ENCODE results near the gene LCAT.

The LCAT gene, protein sequence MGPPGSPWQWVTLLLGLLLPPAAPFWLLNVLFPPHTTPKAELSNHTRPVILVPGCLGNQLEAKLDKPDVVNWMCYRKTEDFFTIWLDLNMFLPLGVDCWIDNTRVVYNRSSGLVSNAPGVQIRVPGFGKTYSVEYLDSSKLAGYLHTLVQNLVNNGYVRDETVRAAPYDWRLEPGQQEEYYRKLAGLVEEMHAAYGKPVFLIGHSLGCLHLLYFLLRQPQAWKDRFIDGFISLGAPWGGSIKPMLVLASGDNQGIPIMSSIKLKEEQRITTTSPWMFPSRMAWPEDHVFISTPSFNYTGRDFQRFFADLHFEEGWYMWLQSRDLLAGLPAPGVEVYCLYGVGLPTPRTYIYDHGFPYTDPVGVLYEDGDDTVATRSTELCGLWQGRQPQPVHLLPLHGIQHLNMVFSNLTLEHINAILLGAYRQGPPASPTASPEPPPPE

DNA sequence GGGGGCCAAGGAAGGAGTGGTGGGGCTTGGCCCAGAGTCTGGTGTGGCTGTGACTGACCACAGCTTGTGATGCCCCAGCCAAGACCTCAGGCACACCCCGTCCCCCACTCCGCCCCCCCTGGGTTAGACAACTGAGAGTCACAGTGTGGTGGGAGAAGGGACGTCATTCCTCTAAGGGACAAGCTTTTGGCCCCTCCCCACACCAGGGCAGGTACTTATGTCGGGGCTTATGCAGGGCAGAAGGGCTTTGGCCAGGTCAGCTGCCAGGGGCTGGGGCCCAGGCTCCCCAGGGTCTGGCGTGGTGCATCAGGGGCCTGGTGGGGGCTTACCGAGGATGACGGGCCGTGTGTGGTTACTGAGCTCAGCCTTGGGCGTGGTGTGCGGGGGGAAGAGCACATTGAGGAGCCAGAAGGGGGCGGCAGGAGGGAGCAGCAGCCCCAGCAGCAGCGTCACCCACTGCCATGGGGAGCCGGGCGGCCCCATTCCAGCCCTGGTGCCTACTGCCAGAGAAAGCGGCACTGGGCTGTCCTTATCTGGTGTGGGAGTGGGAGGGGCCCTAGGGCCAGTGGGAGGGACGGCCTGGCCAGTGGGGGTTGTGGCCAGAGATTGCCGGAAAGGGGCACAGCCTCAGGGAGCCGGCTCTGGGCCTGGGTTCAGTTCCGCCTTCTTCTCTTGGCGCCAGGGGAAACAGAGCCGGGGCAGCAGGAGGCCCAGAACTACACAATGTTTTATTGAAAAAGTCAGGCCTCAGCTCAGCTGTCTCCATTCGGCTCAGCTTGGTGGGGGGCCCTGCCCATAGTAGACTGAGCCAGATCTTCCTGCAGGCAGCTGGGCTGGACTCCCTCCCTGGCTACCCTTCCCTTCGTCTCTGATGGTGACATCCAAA lies at the start of gene LCAT:
Gene LCAT, minus strand, starts transcription at position 502 of the 886 bp plus-strand sequence. Its CDS starts 19 bp downstream, at position 483.
- Histone ChIP-seq H3K9ac (ENCODE audit: low read length) (no peak within 1 kb of the TSS), H3K4me3 (ENCODE audit: low read length) (peak within 1 kb of the TSS; percentile 17), H3K27me3 (ENCODE audit: control insufficient read depth, insufficient read depth, low read length) (no peaks in the 10 kb centered on the region), H3K36me3 (ENCODE audit: control insufficient read depth, insufficient read depth, low read length) (peaks cover 24% of the 10 kb centered on the region), H3K27ac (ENCODE audit: low read depth, low read length) (peak within 1 kb of the TSS; percentile 85), H3K4me1 (ENCODE audit: control insufficient read depth, insufficient read depth, low read length) (peaks cover 16% of the 10 kb centered on the region)

DNA sequence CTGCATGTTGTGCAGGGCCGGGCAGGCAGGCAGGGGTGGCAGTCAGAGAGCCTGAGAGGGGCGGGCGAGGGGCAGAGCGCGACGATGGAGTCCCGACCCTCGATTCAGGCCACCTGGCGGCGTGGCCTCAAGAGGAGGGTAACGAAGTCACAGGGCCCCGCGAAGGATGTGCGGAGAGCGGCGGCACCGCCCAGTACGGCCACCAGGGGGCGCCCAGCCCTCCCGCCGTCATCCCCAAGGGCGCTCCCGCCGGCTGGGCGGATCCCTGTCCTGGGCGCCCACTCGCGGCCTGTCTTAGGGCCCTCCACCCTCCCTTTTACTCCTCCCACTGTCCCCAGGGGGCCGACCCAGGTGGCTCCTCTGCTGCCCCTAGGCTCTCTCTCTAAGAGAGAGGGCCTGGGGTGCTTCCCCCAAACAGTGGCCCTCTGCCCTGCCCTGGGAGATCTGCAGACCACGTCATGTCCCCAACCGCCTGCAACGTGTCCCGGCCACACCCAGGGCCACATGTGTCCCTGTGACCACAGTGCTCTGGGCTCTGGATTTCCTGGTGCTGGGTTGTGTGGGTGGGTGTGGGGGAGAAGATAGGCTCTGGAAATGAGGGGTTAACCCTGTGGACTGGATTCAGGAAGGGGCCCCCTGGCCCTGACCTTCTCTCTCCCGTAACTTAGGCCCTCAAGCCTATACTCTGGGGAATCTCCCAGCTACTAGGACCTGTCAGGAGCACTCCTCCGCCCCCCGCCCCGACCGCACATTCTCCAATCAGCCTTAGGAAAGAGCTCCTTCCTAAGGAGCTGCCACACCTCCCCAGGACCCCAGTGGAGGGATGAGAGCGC lies 49.5 kb upstream of the LCAT start:
- Histone ChIP-seq H3K27me3 (ENCODE audit: control insufficient read depth, insufficient read depth, low read length) (no peaks in the 10 kb centered on the region), H3K4me1 (ENCODE audit: control insufficient read depth, insufficient read depth, low read length) (peaks cover 4% of the 10 kb centered on the region), H3K9ac (ENCODE audit: low read length) (peak overlapping the region; percentile 45), H3K27ac (ENCODE audit: low read depth, low read length) (peak overlapping the region; percentile 46), H3K36me3 (ENCODE audit: control insufficient read depth, insufficient read depth, low read length) (no peaks in the 10 kb centered on the region), H3K4me3 (ENCODE audit: low read length) (peak overlapping the region; percentile 60)

DNA sequence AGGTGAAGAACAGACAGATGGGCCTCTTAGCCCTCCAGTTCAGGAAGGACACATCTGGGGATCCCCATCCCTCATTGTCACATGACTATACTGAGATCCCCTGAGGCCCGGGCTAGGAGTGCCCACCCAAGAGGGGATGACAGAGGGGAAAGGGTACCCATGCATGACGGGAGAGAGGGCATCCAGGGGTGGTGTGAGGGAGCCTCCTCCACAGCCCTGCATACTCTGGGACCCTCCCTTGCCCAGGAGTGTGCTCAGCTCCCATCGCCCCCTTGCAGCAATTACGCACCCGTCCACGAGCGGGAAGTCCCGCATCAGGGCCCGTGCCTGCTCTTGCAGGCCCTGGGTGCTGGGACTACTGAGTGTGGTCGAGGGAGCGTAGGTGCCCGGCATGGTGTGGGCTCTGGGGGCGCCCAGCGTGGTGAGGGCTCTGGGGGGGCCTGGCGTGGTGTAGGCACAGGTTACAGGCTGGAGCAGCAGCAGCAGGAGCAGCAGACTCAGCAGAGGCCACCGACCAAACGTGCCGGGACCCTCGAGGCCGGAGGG lies 48.8 kb upstream of the LCAT start:
- H3K36me3 ChIP-seq (ENCODE audit: control insufficient read depth, insufficient read depth, low read length): no peaks in the 10 kb centered on the region
- H3K4me1 ChIP-seq (ENCODE audit: control insufficient read depth, insufficient read depth, low read length): peaks cover 4% of the 10 kb centered on the region
- H3K4me3 ChIP-seq (ENCODE audit: low read length): peak overlapping the region; percentile 60
- no peak overlapping the region for H3K27ac ChIP-seq (ENCODE audit: low read depth, low read length)
- no peaks in the 10 kb centered on the region for H3K27me3 ChIP-seq (ENCODE audit: control insufficient read depth, insufficient read depth, low read length)
- H3K9ac ChIP-seq (ENCODE audit: low read length): no peak overlapping the region

DNA sequence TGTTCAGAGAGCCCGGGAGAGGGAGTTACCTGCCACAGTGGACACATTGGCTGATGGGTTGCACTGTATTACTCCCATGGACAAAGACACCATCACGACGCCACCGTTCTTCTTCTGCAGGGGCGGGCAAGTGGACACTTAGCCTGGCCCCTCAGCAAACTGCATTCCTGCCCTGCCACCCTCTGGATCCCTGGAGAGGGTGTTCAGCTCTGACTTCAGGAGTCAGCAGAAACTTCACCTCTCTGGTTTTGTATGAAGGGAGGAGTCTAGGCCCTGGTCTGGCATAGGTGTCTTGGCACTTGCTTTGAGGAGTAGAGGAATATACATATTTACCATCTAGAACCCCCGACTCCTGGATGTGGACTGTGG lies 46.1 kb upstream of the LCAT start:
- Histone ChIP-seq H3K9ac (ENCODE audit: low read length) (no peak overlapping the region), H3K27me3 (ENCODE audit: control insufficient read depth, insufficient read depth, low read length) (no peaks in the 10 kb centered on the region), H3K27ac (ENCODE audit: low read depth, low read length) (no peak overlapping the region), H3K4me3 (ENCODE audit: low read length) (no peak overlapping the region), H3K36me3 (ENCODE audit: control insufficient read depth, insufficient read depth, low read length) (no peaks in the 10 kb centered on the region), H3K4me1 (ENCODE audit: control insufficient read depth, insufficient read depth, low read length) (peaks cover 4% of the 10 kb centered on the region)

- H3K27ac ChIP-seq (ENCODE audit: low read depth, low read length): no peak overlapping the region
- H3K4me3 ChIP-seq (ENCODE audit: low read length): no peak overlapping the region
- no peaks in the 10 kb centered on the region for H3K36me3 ChIP-seq (ENCODE audit: control insufficient read depth, insufficient read depth, low read length)
- no peak overlapping the region for H3K9ac ChIP-seq (ENCODE audit: low read length)
- no peaks in the 10 kb centered on the region for H3K27me3 ChIP-seq (ENCODE audit: control insufficient read depth, insufficient read depth, low read length)
- peaks cover 4% of the 10 kb centered on the region for H3K4me1 ChIP-seq (ENCODE audit: control insufficient read depth, insufficient read depth, low read length)
These were observed 45.5 kb upstream of the LCAT start for GRCh38 chr16:67989322-67990017.

DNA sequence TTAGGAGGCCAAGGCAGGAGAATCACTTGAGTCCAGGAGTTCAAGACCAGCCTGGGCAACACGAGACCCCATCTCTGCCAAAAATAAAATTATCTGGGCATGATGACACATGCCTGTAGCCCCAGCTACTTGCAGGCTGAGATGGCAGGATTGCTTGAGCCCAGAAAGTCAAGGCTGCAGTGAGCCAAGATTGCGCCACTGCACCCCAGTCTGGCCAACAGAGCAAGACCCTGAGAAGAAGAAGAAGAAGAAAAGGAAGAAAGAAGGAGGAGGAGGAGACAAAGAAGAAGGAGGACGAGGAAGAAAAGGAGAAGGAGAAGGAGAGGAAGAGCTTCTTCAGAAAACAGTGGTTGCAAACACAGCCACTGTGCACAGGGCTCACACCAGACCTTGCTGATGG lies 44.8 kb upstream of the LCAT start:
- Histone ChIP-seq H3K4me1 (ENCODE audit: control insufficient read depth, insufficient read depth, low read length) (peaks cover 4% of the 10 kb centered on the region), H3K4me3 (ENCODE audit: low read length) (no peak overlapping the region), H3K36me3 (ENCODE audit: control insufficient read depth, insufficient read depth, low read length) (no peaks in the 10 kb centered on the region), H3K27me3 (ENCODE audit: control insufficient read depth, insufficient read depth, low read length) (no peaks in the 10 kb centered on the region), H3K27ac (ENCODE audit: low read depth, low read length) (no peak overlapping the region), H3K9ac (ENCODE audit: low read length) (no peak overlapping the region)

DNA sequence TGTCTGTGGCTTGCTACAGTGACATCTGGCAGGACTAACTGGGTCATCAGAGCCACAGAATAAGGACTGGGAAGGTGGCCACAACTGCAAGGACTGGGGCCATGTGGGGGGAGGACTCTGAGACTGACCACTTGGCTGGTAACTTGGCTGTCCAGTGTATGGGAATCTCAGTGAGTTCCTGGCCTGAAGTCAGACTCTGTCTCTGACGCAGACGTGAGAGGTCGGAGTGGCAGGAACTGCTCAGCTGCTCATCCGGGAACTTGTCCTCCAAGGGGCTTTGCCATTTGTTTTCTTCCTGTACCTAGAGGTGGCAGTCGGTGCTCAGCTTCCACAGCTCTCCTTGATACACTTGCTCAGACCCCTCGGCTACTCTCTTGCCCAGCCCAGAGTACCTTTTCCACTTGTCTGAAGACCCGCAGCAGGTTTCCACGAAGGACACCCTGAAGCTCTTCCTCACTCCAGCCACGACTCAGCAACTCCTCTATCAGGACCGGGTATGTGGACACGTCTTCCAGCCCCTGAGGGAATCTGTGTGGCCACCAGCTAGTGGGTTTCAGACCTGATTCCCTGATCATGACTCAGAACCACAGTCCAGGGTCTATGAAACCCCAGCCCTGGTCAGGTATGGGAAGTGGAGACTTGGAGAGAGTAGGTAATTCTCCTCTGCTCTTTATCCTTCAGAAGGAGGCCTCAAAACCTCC lies 43.7 kb upstream of the LCAT start:
- Histone ChIP-seq H3K27ac (ENCODE audit: low read depth, low read length) (no peak overlapping the region), H3K4me3 (ENCODE audit: low read length) (no peak overlapping the region), H3K9ac (ENCODE audit: low read length) (no peak overlapping the region), H3K4me1 (ENCODE audit: control insufficient read depth, insufficient read depth, low read length) (no peaks in the 10 kb centered on the region), H3K36me3 (ENCODE audit: control insufficient read depth, insufficient read depth, low read length) (no peaks in the 10 kb centered on the region), H3K27me3 (ENCODE audit: control insufficient read depth, insufficient read depth, low read length) (no peaks in the 10 kb centered on the region)

- no peak overlapping the region for H3K27ac ChIP-seq (ENCODE audit: low read depth, low read length)
- H3K4me3 ChIP-seq (ENCODE audit: low read length): no peak overlapping the region
- no peaks in the 10 kb centered on the region for H3K27me3 ChIP-seq (ENCODE audit: control insufficient read depth, insufficient read depth, low read length)
- no peak overlapping the region for H3K9ac ChIP-seq (ENCODE audit: low read length)
- H3K4me1 ChIP-seq (ENCODE audit: control insufficient read depth, insufficient read depth, low read length): no peaks in the 10 kb centered on the region
- H3K36me3 ChIP-seq (ENCODE audit: control insufficient read depth, insufficient read depth, low read length): no peaks in the 10 kb centered on the region
These were observed 43.0 kb upstream of the LCAT start for GRCh38 chr16:67986949-67987348.

DNA sequence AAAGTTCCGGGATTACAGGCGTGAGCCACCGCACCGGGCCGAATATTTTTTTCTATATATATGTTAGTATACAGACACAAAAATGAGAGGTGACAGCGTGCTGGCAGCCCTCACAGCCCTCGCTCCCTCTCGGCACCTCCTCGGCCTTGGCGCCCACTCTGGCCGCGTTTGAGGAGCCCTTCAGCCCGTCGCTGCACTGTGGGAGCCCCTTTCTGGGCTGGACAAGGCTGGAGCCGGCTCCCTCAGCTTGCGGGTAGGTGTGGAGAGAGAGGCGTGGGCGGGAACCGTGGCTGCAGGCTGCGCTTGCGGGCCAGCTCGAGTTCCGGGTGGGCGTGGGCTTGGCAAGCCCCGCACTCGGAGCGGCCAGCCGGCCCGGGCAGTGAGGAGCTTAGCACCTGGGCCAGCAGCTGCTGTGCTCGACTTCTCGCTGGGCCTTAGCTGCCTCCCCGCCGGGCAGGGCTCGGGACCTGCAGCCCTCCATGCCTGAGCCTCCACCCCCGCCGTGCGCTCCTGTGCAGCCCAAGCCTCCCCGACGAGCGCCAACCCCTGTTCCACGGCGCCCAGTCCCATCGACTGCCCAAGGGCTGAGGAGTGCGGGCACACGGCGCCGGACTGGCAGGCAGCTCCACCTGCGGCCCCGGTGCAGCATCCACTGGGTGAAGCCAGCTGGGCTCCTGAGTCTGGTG lies 38.2 kb upstream of the LCAT start:
- H3K27me3 ChIP-seq (ENCODE audit: control insufficient read depth, insufficient read depth, low read length): no peaks in the 10 kb centered on the region
- H3K36me3 ChIP-seq (ENCODE audit: control insufficient read depth, insufficient read depth, low read length): no peaks in the 10 kb centered on the region
- H3K9ac ChIP-seq (ENCODE audit: low read length): no peak overlapping the region
- no peak overlapping the region for H3K4me3 ChIP-seq (ENCODE audit: low read length)
- H3K27ac ChIP-seq (ENCODE audit: low read depth, low read length): no peak overlapping the region
- no peaks in the 10 kb centered on the region for H3K4me1 ChIP-seq (ENCODE audit: control insufficient read depth, insufficient read depth, low read length)

DNA sequence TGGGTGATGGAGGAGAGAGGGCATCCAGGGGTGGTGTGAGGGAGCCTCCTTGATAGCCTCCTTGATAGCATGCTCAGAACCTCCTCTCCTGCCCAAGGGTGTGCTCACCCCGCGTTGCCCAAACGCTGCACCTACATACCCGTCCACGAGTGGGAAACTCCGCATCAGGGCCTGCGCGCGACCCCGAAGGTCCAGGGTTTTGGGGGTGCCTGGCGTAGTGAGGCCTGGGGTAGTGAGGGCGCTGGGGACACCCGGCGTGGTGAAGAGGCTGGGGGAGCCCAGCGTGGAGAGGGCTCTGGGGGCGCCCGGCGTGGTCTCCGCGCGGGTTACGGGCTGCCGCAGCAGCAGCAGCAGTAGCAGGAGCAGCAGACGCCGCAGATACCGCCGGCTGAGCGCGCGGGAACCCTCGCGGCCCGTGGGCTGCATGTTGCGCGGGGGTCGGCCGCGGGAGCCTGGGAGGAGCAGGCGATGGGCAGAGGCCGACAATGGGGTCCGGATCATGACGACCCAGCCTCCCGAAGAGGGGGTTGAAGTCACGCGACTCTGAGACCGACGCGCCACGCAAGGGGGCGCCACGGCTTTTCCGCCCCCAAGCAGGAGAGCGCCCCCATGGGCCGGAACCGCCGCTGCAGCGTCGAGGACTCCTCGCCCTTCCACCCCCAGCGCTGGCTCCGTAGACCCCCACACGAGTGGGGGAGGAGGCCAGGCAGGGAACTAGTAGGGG lies 36.2 kb upstream of the LCAT start, which contains the start of gene DPEP3:
Gene DPEP3, minus strand, starts transcription at position 545 of the 724 bp plus-strand sequence. Its CDS starts 119 bp downstream, at position 426.
- Histone ChIP-seq H3K27ac (ENCODE audit: low read depth, low read length) (no peak within 1 kb of the TSS), H3K4me3 (ENCODE audit: low read length) (no peak within 1 kb of the TSS), H3K27me3 (ENCODE audit: control insufficient read depth, insufficient read depth, low read length) (no peaks in the 10 kb centered on the region), H3K4me1 (ENCODE audit: control insufficient read depth, insufficient read depth, low read length) (no peaks in the 10 kb centered on the region), H3K36me3 (ENCODE audit: control insufficient read depth, insufficient read depth, low read length) (no peaks in the 10 kb centered on the region), H3K9ac (ENCODE audit: low read length) (no peak within 1 kb of the TSS)

Measured in rectal smooth muscle tissue (tissue), 1 donor.